IPS DF 4.7 (cell line): ENCODE measurements around the gene RANBP17.

Experiments used
- DNase-seq: peaks from one replicate; pipeline ENCODE4 v3.0.0-alpha.2; 2013; ENCODE audit warnings: low spot score; ENCODE audit errors: extremely low read depth

RANBP17 gene

GRCh38 chr5:171092194-171092593 lies 230.4 kb downstream of the RANBP17 start:
- DNase-seq, result no peak

GRCh38 chr5:171093598-171093997 lies 231.8 kb downstream of the RANBP17 start:
- no peak for DNase-seq

GRCh38 chr5:171094356-171094755 lies 232.5 kb downstream of the RANBP17 start:
- DNase-seq, result no peak

GRCh38 chr5:171102877-171103610 lies 241.2 kb downstream of the RANBP17 start:
- peak; percentile 25 for DNase-seq

GRCh38 chr5:171107669-171108068 lies 245.9 kb downstream of the RANBP17 start:
- no peak for DNase-seq

GRCh38 chr5:171115519-171115918 lies 253.7 kb downstream of the RANBP17 start:
- DNase-seq, result no peak

GRCh38 chr5:171116719-171117118 lies 254.9 kb downstream of the RANBP17 start:
- no peak for DNase-seq

GRCh38 chr5:171120986-171121622 lies 259.3 kb downstream of the RANBP17 start:
- no peak for DNase-seq

- DNase-seq, result no peak
Observed at GRCh38 chr5:171121638-171122037, 259.8 kb downstream of the RANBP17 start.

GRCh38 chr5:171122372-171122771 lies 260.6 kb downstream of the RANBP17 start:
- no peak for DNase-seq

- no peak for DNase-seq
Observed at GRCh38 chr5:171123417-171123816, 261.6 kb downstream of the RANBP17 start.

- no peak for DNase-seq
Observed at GRCh38 chr5:171127314-171127713, 265.5 kb downstream of the RANBP17 start.

- DNase-seq, result no peak
Observed at GRCh38 chr5:171128136-171128535, 266.3 kb downstream of the RANBP17 start.

GRCh38 chr5:171129308-171129707 lies 267.5 kb downstream of the RANBP17 start:
- DNase-seq, result no peak

GRCh38 chr5:171131497-171131896 lies 269.7 kb downstream of the RANBP17 start:
- DNase-seq, result no peak

- no peak for DNase-seq
Observed at GRCh38 chr5:171137768-171138525, 276.1 kb downstream of the RANBP17 start.

- no peak for DNase-seq
Observed at GRCh38 chr5:171139227-171139626, 277.4 kb downstream of the RANBP17 start.

GRCh38 chr5:171142617-171143016 lies 280.8 kb downstream of the RANBP17 start:
- DNase-seq, result no peak

- DNase-seq, result no peak
Observed at GRCh38 chr5:171143171-171143570, 281.4 kb downstream of the RANBP17 start.

- no peak for DNase-seq
Observed at GRCh38 chr5:171143926-171144325, 282.1 kb downstream of the RANBP17 start.

- no peak for DNase-seq
Observed at GRCh38 chr5:171149333-171149732, 287.5 kb downstream of the RANBP17 start.

- no peak for DNase-seq
Observed at GRCh38 chr5:171149772-171150171, 288.0 kb downstream of the RANBP17 start.
